Panc1 (cell line): Measurements from ENCODE around the gene RABEP1. TPM values are rescaled to one million over a fixed set of nuclear protein-coding genes. Genes with fewer than 3 reads are reported as not detected.

Source experiments
- ATAC-seq: fragments of 200-7000 bp; cut with Tn5 transposase; 2 replicates; pipeline ENCODE4 v1.9.1; 2020; ENCODE audit warnings: mild to moderate bottlenecking, moderate library complexity
- BruUV-seq: library from RNA; stranded (reverse); fragments of 400-500 nt; replicated peaks from 2 replicates; lab custom pipeline; 2021; lab: Mats Ljungman, UMichigan
- CTCF ChIA-PET: fragments of 300-600 bp; sonication (Branson Sonifier 250); formaldehyde crosslinking; loops from one replicate; lab custom pipeline; 2022; ENCODE audit warnings: antibody characterized with exemption; lab: Charles Lee
- POLR2A ChIA-PET: fragments of 300-600 bp; sonication (Branson Sonifier 250); formaldehyde crosslinking; loops from one replicate; lab custom pipeline; 2022; ENCODE audit warnings: antibody characterized with exemption; lab: Charles Lee
- DNase-seq: peaks from one replicate; pipeline ENCODE4 v3.0.0-alpha.2; 2010; ENCODE audit warnings: low read depth, low spot score
- H3K27ac ChIP-seq: 2 replicates; pipeline ENCODE4 v1.5.1; 2011; ENCODE audit warnings: mild to moderate bottlenecking, low read length, inconsistent platforms
- H3K27me3 ChIP-seq: fragments of 200-500 bp; sonication (Bioruptor generic); 2 replicates; pipeline ENCODE4 v1.6.0; 2014; ENCODE audit warnings: low read length, inconsistent platforms; ENCODE audit not compliant: control insufficient read depth, insufficient read depth
- H3K36me3 ChIP-seq: fragments of 200-500 bp; sonication (Bioruptor generic); 2 replicates; pipeline ENCODE4 v1.5.1; 2014; ENCODE audit warnings: inconsistent platforms, mild to moderate bottlenecking, low read length, moderate library complexity; ENCODE audit not compliant: control insufficient read depth, insufficient read depth
- H3K4me1 ChIP-seq: 2 replicates; pipeline ENCODE4 v1.5.1; 2011; ENCODE audit warnings: inconsistent platforms, mild to moderate bottlenecking, low read length, moderate library complexity; ENCODE audit not compliant: control insufficient read depth, insufficient read depth
- H3K4me3 ChIP-seq, 2 experiments: 2 replicates each; pipeline ENCODE4 v1.5.1; 2011 to 2012; ENCODE audit warnings: low read depth in 2 of 2, low read length in 2 of 2, mild to moderate bottlenecking in 2 of 2, inconsistent platforms in 1 of 2, moderate library complexity in 1 of 2
- H3K9me3 ChIP-seq: fragments of 200-500 bp; sonication (Bioruptor generic); 2 replicates; pipeline ENCODE4 v1.5.1; 2014; ENCODE audit warnings: low read depth, mild to moderate bottlenecking, inconsistent platforms, low read length, moderate library complexity; ENCODE audit not compliant: control insufficient read depth, insufficient read depth
- POLR2AphosphoS5 ChIP-seq: IDR thresholded peaks from 2 replicates; pipeline ENCODE4 v1.6.1; 2012; ENCODE audit warnings: mild to moderate bottlenecking, low read depth, low read length, moderate library complexity
- SIN3A ChIP-seq: IDR thresholded peaks from 2 replicates; pipeline ENCODE4 v1.6.1; 2012; ENCODE audit warnings: low read depth, mild to moderate bottlenecking, low read length, moderate library complexity, borderline replicate concordance; ENCODE audit not compliant: insufficient read depth
- TCF7L2 ChIP-seq: IDR thresholded peaks from 2 replicates; pipeline ENCODE4 v1.6.1; 2011; ENCODE audit warnings: mild to moderate bottlenecking, low read depth, low read length, inconsistent platforms
- in situ Hi-C: cut with HindIII; loops from 2 replicates; pipeline ENCODE4 v1.10.0; 2016; ENCODE audit warnings: low sequenced_read_pairs, low pct_unique_long_range_greater_than_20kb
- intact Hi-C: fragments of 100-400 bp; cut with micrococcal nuclease; formaldehyde crosslinking; loops from one replicate; pipeline ENCODE4 v1.10.0; 2022; ENCODE audit not compliant: unreplicated experiment
- total RNA-seq: library from RNA; stranded (reverse); gene quantifications from one replicate; pipeline ENCODE4 v1.2.1, GENCODE V29; 2021; ENCODE audit not compliant: unreplicated experiment
- TF ChIP-seq, protein P1 (sequence below), 2 experiments: IDR thresholded peaks; 2 replicates each; pipeline ENCODE4 v1.6.1; 2011 to 2012; ENCODE audit warnings: low read depth in 2 of 2, control low read depth in 1 of 2, low read length in 1 of 2, mild to moderate bottlenecking in 1 of 2, moderate library complexity in 1 of 2; ENCODE audit not compliant: insufficient read depth in 1 of 2
- TF ChIP-seq, protein P2 (sequence below): fragments of 450-650 bp; IDR thresholded peaks from 2 replicates; pipeline ENCODE4 v1.5.1; 2017; ENCODE audit warnings: mild to moderate bottlenecking

Gene RABEP1
- total RNA-seq, 1 experiment from 2014 or later = 28.2 TPM

DNA sequence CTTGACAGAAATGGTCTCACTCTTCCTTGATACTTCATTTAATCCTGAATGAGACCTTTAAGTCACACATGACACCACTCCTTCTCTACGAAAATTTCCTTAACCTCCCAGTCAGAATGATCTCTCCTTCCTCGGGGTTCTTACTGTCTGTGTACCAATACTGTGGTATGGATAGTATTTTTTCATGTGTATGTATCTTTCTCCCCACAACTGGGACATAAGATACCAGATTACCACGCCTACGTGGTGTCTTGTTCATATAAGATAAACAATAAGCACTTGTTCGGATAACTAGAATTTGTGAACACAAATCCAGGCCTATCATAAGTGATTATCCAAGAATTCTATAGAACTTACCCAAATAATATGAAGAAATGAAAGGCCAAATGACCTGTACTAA lies 126.1 kb downstream of the RABEP1 start:
- Histone ChIP-seq H3K4me3 (no peak overlapping the region), H3K9me3 (no peaks in the 10 kb centered on the region), H3K27ac (no peak overlapping the region), H3K4me1 (peaks cover 3% of the 10 kb centered on the region; the same call in 1 of the 2 replicates), H3K36me3 (peaks cover 59% of the 10 kb centered on the region), H3K27me3 (no peaks in the 10 kb centered on the region)
- DNase-seq (no peak), ATAC-seq (no peak)
- in situ Hi-C loops = no loop called here
- no peak for TF ChIP-seq TCF7L2
- no peak for TF ChIP-seq SIN3A
- TF ChIP-seq, protein P1, sequence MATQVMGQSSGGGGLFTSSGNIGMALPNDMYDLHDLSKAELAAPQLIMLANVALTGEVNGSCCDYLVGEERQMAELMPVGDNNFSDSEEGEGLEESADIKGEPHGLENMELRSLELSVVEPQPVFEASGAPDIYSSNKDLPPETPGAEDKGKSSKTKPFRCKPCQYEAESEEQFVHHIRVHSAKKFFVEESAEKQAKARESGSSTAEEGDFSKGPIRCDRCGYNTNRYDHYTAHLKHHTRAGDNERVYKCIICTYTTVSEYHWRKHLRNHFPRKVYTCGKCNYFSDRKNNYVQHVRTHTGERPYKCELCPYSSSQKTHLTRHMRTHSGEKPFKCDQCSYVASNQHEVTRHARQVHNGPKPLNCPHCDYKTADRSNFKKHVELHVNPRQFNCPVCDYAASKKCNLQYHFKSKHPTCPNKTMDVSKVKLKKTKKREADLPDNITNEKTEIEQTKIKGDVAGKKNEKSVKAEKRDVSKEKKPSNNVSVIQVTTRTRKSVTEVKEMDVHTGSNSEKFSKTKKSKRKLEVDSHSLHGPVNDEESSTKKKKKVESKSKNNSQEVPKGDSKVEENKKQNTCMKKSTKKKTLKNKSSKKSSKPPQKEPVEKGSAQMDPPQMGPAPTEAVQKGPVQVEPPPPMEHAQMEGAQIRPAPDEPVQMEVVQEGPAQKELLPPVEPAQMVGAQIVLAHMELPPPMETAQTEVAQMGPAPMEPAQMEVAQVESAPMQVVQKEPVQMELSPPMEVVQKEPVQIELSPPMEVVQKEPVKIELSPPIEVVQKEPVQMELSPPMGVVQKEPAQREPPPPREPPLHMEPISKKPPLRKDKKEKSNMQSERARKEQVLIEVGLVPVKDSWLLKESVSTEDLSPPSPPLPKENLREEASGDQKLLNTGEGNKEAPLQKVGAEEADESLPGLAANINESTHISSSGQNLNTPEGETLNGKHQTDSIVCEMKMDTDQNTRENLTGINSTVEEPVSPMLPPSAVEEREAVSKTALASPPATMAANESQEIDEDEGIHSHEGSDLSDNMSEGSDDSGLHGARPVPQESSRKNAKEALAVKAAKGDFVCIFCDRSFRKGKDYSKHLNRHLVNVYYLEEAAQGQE (IDR thresholded peaks at IDR 0.05; ENCODE audit: insufficient read depth in 1 of 2, low read depth in 2 of 2, low read length in 1 of 2) = no peak
- TF ChIP-seq, protein P2, sequence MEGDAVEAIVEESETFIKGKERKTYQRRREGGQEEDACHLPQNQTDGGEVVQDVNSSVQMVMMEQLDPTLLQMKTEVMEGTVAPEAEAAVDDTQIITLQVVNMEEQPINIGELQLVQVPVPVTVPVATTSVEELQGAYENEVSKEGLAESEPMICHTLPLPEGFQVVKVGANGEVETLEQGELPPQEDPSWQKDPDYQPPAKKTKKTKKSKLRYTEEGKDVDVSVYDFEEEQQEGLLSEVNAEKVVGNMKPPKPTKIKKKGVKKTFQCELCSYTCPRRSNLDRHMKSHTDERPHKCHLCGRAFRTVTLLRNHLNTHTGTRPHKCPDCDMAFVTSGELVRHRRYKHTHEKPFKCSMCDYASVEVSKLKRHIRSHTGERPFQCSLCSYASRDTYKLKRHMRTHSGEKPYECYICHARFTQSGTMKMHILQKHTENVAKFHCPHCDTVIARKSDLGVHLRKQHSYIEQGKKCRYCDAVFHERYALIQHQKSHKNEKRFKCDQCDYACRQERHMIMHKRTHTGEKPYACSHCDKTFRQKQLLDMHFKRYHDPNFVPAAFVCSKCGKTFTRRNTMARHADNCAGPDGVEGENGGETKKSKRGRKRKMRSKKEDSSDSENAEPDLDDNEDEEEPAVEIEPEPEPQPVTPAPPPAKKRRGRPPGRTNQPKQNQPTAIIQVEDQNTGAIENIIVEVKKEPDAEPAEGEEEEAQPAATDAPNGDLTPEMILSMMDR = no peak
- no peak for TF ChIP-seq POLR2AphosphoS5
- BruUV-seq = no TSS peak
- CTCF ChIA-PET = no interaction called here
- POLR2A ChIA-PET = no interaction called here
- intact Hi-C loops = no loop called here

GRCh38 chr17:5410594-5411272 lies 128.6 kb downstream of the RABEP1 start:
- Histone ChIP-seq H3K4me3 (no peak overlapping the region), H3K4me1 (peaks cover 21% of the 10 kb centered on the region), H3K27me3 (no peaks in the 10 kb centered on the region), H3K9me3 (no peaks in the 10 kb centered on the region), H3K36me3 (peaks cover 51% of the 10 kb centered on the region), H3K27ac (no peak overlapping the region)
- intact Hi-C loops (no loop called here), in situ Hi-C loops (no loop called here)
- ChIA-PET CTCF (no interaction called here), POLR2A (no interaction called here)
- BruUV-seq = no TSS peak
- ATAC-seq = no peak
- no peak for TF ChIP-seq SIN3A
- no peak for TF ChIP-seq TCF7L2
- no peak for TF ChIP-seq POLR2AphosphoS5
- TF ChIP-seq, protein P1 (IDR thresholded peaks at IDR 0.05; ENCODE audit: insufficient read depth in 1 of 2, low read depth in 2 of 2, low read length in 1 of 2) = no peak
- TF ChIP-seq, protein P2 = no peak
- no peak for DNase-seq
